GM23338 (cell line): Measurements from ENCODE around the gene HSCB. TPM values are rescaled to one million over a fixed set of nuclear protein-coding genes. Genes with fewer than 3 reads are reported as not detected.
A peak's percentile ranks its signal among the peaks of the same experiment; 100 is the strongest.

Experiments
- ATAC-seq: fragments of 200-7000 bp; cut with Tn5 transposase; 3 replicates; pipeline ENCODE4 v1.9.1; 2020
- DNase-seq: peaks from one replicate; pipeline ENCODE4 v3.0.0-alpha.2; 2015; ENCODE audit warnings: low spot score
- H2AFZ ChIP-seq: fragments of 200-600 bp; sonication (generic); 2 replicates; pipeline ENCODE4 v1.8.0; 2016; ENCODE audit warnings: antibody characterized with exemption, mild to moderate bottlenecking, moderate library complexity
- H3F3A ChIP-seq: fragments of 200-600 bp; sonication (generic); replicated peaks from 2 replicates; pipeline ENCODE4 v1.8.0; 2017; ENCODE audit warnings: antibody characterized with exemption, mixed run types, low read depth
- H3K27ac ChIP-seq: fragments of 200-600 bp; sonication (generic); 2 replicates; pipeline ENCODE4 v1.6.1; 2016; ENCODE audit warnings: low read depth
- H3K27me3 ChIP-seq: fragments of 200-600 bp; sonication (generic); 2 replicates; pipeline ENCODE4 v1.8.0; 2016; ENCODE audit warnings: mild to moderate bottlenecking, mixed run types, moderate library complexity; ENCODE audit not compliant: insufficient read depth
- H3K36me3 ChIP-seq: fragments of 200-600 bp; sonication (generic); 2 replicates; pipeline ENCODE4 v1.8.0; 2016; ENCODE audit warnings: mild to moderate bottlenecking; ENCODE audit not compliant: insufficient read depth
- H3K4me1 ChIP-seq: fragments of 200-600 bp; sonication (generic); 2 replicates; pipeline ENCODE4 v1.8.0; 2016; ENCODE audit warnings: mild to moderate bottlenecking, moderate library complexity; ENCODE audit not compliant: insufficient read depth
- H3K4me2 ChIP-seq: fragments of 200-600 bp; sonication (generic); 2 replicates; pipeline ENCODE4 v1.7.1; 2017; ENCODE audit warnings: mixed run types
- H3K4me3 ChIP-seq: fragments of 200-600 bp; sonication (generic); 2 replicates; pipeline ENCODE4 v1.6.1; 2016; ENCODE audit warnings: mixed run types
- H3K79me2 ChIP-seq: fragments of 200-600 bp; sonication (generic); replicated peaks from 2 replicates; pipeline ENCODE4 v1.8.0; 2017; ENCODE audit warnings: mild to moderate bottlenecking; ENCODE audit not compliant: insufficient read depth
- H3K9me2 ChIP-seq: fragments of 200-600 bp; sonication (generic); 2 replicates; pipeline ENCODE4 v1.8.0; 2017; ENCODE audit not compliant: insufficient read depth
- H4K20me1 ChIP-seq: fragments of 200-600 bp; sonication (generic); replicated peaks from 2 replicates; pipeline ENCODE4 v1.8.0; 2017; ENCODE audit warnings: mild to moderate bottlenecking; ENCODE audit not compliant: insufficient read depth
- H3K27ac Mint-ChIP-seq: 2 replicates; pipeline ENCODE4 v1.8.0; 2020; ENCODE audit warnings: inconsistent platforms, mild to moderate bottlenecking, moderate library complexity, mixed read lengths
- H3K27me3 Mint-ChIP-seq: 3 replicates; pipeline ENCODE4 v1.8.0; 2022; ENCODE audit warnings: low read depth, mild to moderate bottlenecking, moderate library complexity, mixed read lengths, inconsistent platforms; ENCODE audit not compliant: insufficient read depth, poor library complexity
- H3K36me3 Mint-ChIP-seq: 3 replicates; pipeline ENCODE4 v1.8.0; 2021; ENCODE audit warnings: low read depth, mild to moderate bottlenecking, inconsistent platforms, moderate library complexity, mixed read lengths
- H3K4me1 Mint-ChIP-seq: 3 replicates; pipeline ENCODE4 v1.8.0; 2020; ENCODE audit warnings: mild to moderate bottlenecking, inconsistent platforms, mixed read lengths
- H3K4me3 Mint-ChIP-seq: 3 replicates; pipeline ENCODE4 v1.8.0; 2021; ENCODE audit warnings: moderate library complexity, mild to moderate bottlenecking, inconsistent platforms, mixed read lengths
- H3K9me3 Mint-ChIP-seq: 3 replicates; pipeline ENCODE4 v1.8.0; 2020; ENCODE audit warnings: moderate library complexity, mild to moderate bottlenecking, inconsistent platforms, mixed read lengths
- EZH2phosphoT487 ChIP-seq: fragments of 200-600 bp; sonication (generic); IDR thresholded peaks from one replicate; pipeline ENCODE4 v1.8.1; 2018; ENCODE audit warnings: antibody characterized with exemption; ENCODE audit not compliant: unreplicated experiment
- POLR2AphosphoS5 ChIP-seq: IDR thresholded peaks from 2 replicates; pipeline ENCODE4 v1.6.1; 2016; ENCODE audit warnings: antibody characterized with exemption, low read depth
- ZNF114 ChIP-seq: fragments of 250-450 bp; sonication (Bioruptor Pico); IDR thresholded peaks from 2 replicates; pipeline ENCODE4 v1.5.0; 2020; ENCODE audit warnings: mild to moderate bottlenecking, moderate library complexity
- polyA plus RNA-seq: library from polyadenylated mRNA; unstranded; fragments of >200 nt; fragmentation: Nextera tagmentation; extraction: Ambion mirVana; gene quantifications from 2 replicates; pipeline ENCODE4 v1.2.1, GENCODE V29; 2016
- total RNA-seq: library from RNA; depleted of rRNA; stranded (reverse); fragments of >200 nt; shearing (Covaris generic); gene quantifications from 2 replicates; pipeline ENCODE4 v1.2.3, GENCODE V29; 2014
- TF ChIP-seq, protein P1 (sequence below): fragments of 250-450 bp; sonication (Bioruptor Pico); IDR thresholded peaks from 2 replicates; pipeline ENCODE4 v1.5.0; 2020; ENCODE audit warnings: mild to moderate bottlenecking, moderate library complexity
- TF ChIP-seq, protein P2 (sequence below), 2 experiments: fragments of 200-600 bp in 1 of 2; sonication (generic) in 1 of 2; conservative IDR thresholded peaks; 2 replicates each; pipeline versions ENCODE4 v1.5.1 to v1.6.1; 2016 to 2017; ENCODE audit warnings: antibody characterized with exemption in 2 of 2, low read depth in 2 of 2, mild to moderate bottlenecking in 2 of 2, moderate library complexity in 1 of 2
- TF ChIP-seq, protein P3 (sequence below): IDR thresholded peaks from 2 replicates; pipeline ENCODE4 v1.6.1; 2016; ENCODE audit warnings: antibody characterized with exemption

The HSCB gene
- total and polyA plus RNA-seq, 2 experiments from 2014 or later, result 18.6 to 30.9 TPM

DNA sequence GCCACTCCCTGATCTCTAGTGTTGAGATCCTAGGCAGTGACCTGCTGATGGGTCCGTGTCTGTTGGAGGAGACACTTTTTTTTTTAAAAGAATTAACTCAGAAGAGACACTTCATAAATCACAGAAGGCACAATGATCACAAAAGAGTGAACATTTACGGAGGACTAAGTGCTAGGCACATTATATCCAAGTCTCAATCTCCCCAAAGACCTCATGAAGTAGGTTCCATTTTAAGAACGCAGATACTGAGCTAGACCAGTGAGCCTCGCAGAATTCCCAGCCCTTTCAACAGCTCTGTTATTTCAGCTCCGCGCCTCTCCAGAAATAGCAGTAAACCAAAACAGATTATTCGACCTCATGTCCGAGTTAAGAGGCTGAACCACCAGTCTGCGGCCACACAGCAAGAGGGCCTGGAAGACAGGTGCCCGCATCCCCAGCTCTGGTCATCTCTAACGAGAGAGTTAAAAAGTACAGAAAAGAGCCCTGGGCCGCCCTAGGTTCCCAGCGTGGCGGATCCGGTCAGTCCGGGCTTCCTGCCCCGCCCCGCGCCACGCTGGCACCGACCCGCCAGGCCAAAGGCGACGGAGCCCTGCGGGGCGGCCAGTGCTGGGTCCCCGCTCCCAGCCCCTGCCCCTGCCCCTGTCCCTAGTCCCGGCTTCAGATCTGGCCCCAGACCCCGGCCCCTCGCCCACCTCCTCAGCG lies 57.9 kb downstream of the HSCB start:
- TF ChIP-seq ZNF114 (CRISPR knock-in tag) (no peak), POLR2AphosphoS5 (no peak), EZH2phosphoT487 (no peak)
- TF ChIP-seq, protein P1, sequence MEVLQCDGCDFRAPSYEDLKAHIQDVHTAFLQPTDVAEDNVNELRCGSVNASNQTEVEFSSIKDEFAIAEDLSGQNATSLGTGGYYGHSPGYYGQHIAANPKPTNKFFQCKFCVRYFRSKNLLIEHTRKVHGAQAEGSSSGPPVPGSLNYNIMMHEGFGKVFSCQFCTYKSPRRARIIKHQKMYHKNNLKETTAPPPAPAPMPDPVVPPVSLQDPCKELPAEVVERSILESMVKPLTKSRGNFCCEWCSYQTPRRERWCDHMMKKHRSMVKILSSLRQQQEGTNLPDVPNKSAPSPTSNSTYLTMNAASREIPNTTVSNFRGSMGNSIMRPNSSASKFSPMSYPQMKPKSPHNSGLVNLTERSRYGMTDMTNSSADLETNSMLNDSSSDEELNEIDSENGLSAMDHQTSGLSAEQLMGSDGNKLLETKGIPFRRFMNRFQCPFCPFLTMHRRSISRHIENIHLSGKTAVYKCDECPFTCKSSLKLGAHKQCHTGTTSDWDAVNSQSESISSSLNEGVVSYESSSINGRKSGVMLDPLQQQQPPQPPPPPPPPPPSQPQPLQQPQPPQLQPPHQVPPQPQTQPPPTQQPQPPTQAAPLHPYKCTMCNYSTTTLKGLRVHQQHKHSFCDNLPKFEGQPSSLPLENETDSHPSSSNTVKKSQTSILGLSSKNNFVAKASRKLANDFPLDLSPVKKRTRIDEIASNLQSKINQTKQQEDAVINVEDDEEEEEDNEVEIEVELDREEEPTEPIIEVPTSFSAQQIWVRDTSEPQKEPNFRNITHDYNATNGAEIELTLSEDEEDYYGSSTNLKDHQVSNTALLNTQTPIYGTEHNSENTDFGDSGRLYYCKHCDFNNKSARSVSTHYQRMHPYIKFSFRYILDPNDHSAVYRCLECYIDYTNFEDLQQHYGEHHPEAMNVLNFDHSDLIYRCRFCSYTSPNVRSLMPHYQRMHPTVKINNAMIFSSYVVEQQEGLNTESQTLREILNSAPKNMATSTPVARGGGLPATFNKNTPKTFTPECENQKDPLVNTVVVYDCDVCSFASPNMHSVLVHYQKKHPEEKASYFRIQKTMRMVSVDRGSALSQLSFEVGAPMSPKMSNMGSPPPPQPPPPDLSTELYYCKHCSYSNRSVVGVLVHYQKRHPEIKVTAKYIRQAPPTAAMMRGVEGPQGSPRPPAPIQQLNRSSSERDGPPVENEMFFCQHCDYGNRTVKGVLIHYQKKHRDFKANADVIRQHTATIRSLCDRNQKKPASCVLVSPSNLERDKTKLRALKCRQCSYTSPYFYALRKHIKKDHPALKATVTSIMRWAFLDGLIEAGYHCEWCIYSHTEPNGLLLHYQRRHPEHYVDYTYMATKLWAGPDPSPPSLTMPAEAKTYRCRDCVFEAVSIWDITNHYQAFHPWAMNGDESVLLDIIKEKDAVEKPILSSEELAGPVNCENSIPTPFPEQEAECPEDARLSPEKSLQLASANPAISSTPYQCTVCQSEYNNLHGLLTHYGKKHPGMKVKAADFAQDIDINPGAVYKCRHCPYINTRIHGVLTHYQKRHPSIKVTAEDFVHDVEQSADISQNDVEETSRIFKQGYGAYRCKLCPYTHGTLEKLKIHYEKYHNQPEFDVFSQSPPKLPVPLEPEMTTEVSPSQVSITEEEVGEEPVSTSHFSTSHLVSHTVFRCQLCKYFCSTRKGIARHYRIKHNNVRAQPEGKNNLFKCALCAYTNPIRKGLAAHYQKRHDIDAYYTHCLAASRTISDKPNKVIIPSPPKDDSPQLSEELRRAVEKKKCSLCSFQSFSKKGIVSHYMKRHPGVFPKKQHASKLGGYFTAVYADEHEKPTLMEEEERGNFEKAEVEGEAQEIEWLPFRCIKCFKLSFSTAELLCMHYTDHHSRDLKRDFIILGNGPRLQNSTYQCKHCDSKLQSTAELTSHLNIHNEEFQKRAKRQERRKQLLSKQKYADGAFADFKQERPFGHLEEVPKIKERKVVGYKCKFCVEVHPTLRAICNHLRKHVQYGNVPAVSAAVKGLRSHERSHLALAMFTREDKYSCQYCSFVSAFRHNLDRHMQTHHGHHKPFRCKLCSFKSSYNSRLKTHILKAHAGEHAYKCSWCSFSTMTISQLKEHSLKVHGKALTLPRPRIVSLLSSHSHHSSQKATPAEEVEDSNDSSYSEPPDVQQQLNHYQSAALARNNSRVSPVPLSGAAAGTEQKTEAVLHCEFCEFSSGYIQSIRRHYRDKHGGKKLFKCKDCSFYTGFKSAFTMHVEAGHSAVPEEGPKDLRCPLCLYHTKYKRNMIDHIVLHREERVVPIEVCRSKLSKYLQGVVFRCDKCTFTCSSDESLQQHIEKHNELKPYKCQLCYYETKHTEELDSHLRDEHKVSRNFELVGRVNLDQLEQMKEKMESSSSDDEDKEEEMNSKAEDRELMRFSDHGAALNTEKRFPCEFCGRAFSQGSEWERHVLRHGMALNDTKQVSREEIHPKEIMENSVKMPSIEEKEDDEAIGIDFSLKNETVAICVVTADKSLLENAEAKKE (CRISPR knock-in tag), result no peak
- TF ChIP-seq, protein P2, sequence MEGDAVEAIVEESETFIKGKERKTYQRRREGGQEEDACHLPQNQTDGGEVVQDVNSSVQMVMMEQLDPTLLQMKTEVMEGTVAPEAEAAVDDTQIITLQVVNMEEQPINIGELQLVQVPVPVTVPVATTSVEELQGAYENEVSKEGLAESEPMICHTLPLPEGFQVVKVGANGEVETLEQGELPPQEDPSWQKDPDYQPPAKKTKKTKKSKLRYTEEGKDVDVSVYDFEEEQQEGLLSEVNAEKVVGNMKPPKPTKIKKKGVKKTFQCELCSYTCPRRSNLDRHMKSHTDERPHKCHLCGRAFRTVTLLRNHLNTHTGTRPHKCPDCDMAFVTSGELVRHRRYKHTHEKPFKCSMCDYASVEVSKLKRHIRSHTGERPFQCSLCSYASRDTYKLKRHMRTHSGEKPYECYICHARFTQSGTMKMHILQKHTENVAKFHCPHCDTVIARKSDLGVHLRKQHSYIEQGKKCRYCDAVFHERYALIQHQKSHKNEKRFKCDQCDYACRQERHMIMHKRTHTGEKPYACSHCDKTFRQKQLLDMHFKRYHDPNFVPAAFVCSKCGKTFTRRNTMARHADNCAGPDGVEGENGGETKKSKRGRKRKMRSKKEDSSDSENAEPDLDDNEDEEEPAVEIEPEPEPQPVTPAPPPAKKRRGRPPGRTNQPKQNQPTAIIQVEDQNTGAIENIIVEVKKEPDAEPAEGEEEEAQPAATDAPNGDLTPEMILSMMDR (conservative IDR thresholded peaks at IDR 0.05; ENCODE audit: low read depth in 2 of 2), result no peak
- TF ChIP-seq, protein P3, sequence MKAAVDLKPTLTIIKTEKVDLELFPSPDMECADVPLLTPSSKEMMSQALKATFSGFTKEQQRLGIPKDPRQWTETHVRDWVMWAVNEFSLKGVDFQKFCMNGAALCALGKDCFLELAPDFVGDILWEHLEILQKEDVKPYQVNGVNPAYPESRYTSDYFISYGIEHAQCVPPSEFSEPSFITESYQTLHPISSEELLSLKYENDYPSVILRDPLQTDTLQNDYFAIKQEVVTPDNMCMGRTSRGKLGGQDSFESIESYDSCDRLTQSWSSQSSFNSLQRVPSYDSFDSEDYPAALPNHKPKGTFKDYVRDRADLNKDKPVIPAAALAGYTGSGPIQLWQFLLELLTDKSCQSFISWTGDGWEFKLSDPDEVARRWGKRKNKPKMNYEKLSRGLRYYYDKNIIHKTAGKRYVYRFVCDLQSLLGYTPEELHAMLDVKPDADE, result peak; percentile 4; the same call in 1 of the 2 replicates
- Histone ChIP-seq H2AFZ (no peak overlapping the region), H3K9me2 (no peaks in the 10 kb centered on the region), H3K79me2 (peaks cover 54% of the 10 kb centered on the region), H3K36me3 (peaks cover 44% of the 10 kb centered on the region), H3K4me3 (peak overlapping the region; percentile 100), H3K27me3 (no peaks in the 10 kb centered on the region), H3F3A (peaks cover 39% of the 10 kb centered on the region), H4K20me1 (peaks cover 23% of the 10 kb centered on the region; the same call in 1 of the 2 replicates), H3K27ac (peak overlapping the region; percentile 93), H3K4me1 (peaks cover 10% of the 10 kb centered on the region), H3K4me2 (peak overlapping the region; percentile 97)
- peaks cover 51% of the 10 kb centered on the region for H3K36me3 Mint-ChIP-seq
- peaks cover 22% of the 10 kb centered on the region for H3K4me1 Mint-ChIP-seq
- no peaks in the 10 kb centered on the region; the same call in 2 of the 3 replicates for H3K9me3 Mint-ChIP-seq
- H3K27ac Mint-ChIP-seq, result peak overlapping the region; percentile 95
- ATAC-seq, result peak; percentile 73
- H3K27me3 Mint-ChIP-seq, result peaks cover 15% of the 10 kb centered on the region
- DNase-seq, result peak; percentile 60
- H3K4me3 Mint-ChIP-seq, result peak overlapping the region; percentile 89
